ENCODE results near the gene TSC22D2.

The TSC22D2 gene

GRCh38 chr3:150408221-150409124 lies at the start of gene TSC22D2:
Gene TSC22D2, plus strand, starts transcription at chr3:150408298. Its CDS starts 1,053 bp downstream, at chr3:150409351.
- Mint-ChIP-seq H3K4me1 (ENCODE audit: low read depth) (peaks cover 26% of the 10 kb centered on the region), H3K27ac (peak within 1 kb of the TSS; percentile 93), H3K27me3 (ENCODE audit: low read depth) (peaks cover 9% of the 10 kb centered on the region), H3K36me3 (ENCODE audit: low read depth) (peaks cover 18% of the 10 kb centered on the region), H3K9me3 (no peaks in the 10 kb centered on the region), H3K4me3 (peak within 1 kb of the TSS; percentile 86)
- DNase-seq (ENCODE audit: low spot score), result peak; percentile 92

DNA sequence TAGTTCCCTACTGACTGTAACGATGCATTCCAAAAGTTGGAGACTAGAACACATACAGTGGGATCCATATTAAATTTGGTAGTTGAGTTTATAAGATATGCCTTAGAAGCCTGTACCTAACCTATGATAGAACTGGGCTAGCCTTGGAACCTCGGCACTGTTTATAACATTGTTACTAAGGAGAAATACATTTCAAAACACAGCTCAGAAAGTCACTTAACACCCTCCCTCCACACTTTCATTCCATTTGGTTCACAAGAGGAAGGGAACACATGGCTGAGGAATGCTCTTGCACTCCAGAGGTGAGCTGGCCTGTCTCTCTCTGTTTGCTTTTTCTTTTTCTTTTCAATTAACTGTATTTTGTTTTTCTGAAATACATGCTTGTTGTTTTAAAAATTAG lies 48.7 kb upstream of the TSC22D2 start:
- DNase-seq (ENCODE audit: low spot score), result no peak
- Mint-ChIP-seq H3K27me3 (ENCODE audit: low read depth) (peaks cover 2% of the 10 kb centered on the region), H3K4me3 (no peak overlapping the region), H3K27ac (no peak overlapping the region), H3K9me3 (no peaks in the 10 kb centered on the region), H3K4me1 (ENCODE audit: low read depth) (no peaks in the 10 kb centered on the region), H3K36me3 (ENCODE audit: low read depth) (no peaks in the 10 kb centered on the region)

DNA sequence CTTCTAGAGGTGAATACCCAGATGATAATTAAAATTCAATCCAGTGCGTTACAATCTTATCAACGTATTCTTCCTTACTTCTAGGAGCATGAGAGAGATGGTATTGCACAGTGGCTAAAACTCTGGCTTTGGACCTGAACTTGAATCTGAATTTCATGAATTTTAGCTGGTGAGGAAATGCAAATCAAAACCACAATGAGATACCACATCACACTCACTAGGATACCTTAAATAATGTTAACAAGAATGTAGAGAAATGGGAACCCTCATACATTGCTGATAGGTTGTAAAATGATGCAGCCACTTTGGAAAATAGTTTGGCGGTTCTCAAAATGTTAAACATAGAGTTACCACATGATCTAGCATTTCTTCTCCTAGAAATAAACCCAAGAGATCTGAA lies 47.1 kb upstream of the TSC22D2 start:
- H3K4me1 Mint-ChIP-seq (ENCODE audit: low read depth), result no peaks in the 10 kb centered on the region
- H3K27ac Mint-ChIP-seq, result no peak overlapping the region
- DNase-seq (ENCODE audit: low spot score), result no peak
- peaks cover 2% of the 10 kb centered on the region for H3K27me3 Mint-ChIP-seq (ENCODE audit: low read depth)
- no peaks in the 10 kb centered on the region for H3K36me3 Mint-ChIP-seq (ENCODE audit: low read depth)
- H3K4me3 Mint-ChIP-seq, result no peak overlapping the region
- H3K9me3 Mint-ChIP-seq, result no peaks in the 10 kb centered on the region

DNA sequence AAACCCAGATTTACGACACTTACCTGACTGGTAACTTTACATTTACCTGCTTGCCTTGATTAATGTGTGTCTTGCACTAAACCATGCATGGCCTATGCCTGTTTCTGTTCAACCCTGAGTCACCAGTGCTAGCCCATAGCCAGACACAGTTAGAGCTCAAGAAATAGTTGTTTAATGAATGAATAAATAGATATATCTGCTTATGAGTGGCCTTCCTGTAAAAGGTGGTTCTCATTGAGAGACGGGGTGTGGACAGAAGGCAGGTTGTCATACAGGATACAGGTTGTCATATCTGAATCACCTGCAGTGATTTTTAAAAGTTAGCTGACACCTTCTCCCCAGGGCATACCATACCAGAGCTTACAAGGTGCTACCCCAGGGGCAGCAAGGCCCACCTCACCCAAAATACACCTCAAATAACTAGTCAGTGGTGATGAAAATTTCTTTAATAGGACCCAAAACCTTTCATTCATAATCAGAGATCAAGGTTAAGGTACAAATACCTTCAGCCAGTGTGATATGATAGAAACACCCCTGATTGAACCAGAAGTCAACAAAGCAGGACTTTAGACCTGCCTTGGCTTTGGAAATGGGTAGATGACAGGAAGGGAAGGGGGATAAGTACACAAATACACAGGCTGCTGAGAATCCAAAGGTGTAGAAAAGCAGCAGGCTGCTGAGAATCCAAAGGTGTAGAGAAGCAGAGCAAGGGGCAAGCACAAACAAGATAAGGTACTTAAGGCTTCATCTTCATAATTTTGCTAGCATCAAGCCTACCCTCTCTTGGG lies 45.4 kb upstream of the TSC22D2 start:
- H3K4me1 Mint-ChIP-seq (ENCODE audit: low read depth), result no peaks in the 10 kb centered on the region
- no peaks in the 10 kb centered on the region for H3K36me3 Mint-ChIP-seq (ENCODE audit: low read depth)
- no peak for DNase-seq (ENCODE audit: low spot score)
- no peak overlapping the region for H3K4me3 Mint-ChIP-seq
- no peak overlapping the region for H3K27ac Mint-ChIP-seq
- no peaks in the 10 kb centered on the region for H3K9me3 Mint-ChIP-seq
- H3K27me3 Mint-ChIP-seq (ENCODE audit: low read depth), result peaks cover 2% of the 10 kb centered on the region

DNA sequence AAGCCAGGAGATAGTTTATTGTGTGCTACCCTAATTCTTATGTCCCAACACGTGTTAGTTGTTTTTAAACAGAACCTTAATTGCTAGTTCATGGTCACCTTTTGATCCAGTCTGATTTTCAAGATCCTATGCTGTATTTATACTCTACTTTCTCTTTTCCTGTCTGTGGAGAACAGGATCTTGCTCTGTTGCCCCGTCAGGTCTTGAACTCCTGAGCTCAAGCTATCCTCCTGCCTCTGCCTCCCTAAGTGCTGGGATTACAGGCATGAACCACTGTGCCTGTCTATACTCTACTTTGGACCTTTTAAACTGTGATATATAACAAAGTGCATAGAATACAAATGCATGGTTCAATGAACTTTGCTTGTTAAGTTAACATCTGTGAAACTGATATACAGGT lies 44.7 kb upstream of the TSC22D2 start:
- Mint-ChIP-seq H3K36me3 (ENCODE audit: low read depth) (no peaks in the 10 kb centered on the region), H3K27ac (no peak overlapping the region), H3K4me1 (ENCODE audit: low read depth) (no peaks in the 10 kb centered on the region)

GRCh38 chr3:150365132-150365604 lies 42.9 kb upstream of the TSC22D2 start:
- Mint-ChIP-seq H3K36me3 (ENCODE audit: low read depth) (no peaks in the 10 kb centered on the region), H3K27ac (no peak overlapping the region), H3K9me3 (no peaks in the 10 kb centered on the region), H3K4me1 (ENCODE audit: low read depth) (no peaks in the 10 kb centered on the region), H3K4me3 (no peak overlapping the region), H3K27me3 (ENCODE audit: low read depth) (no peaks in the 10 kb centered on the region)
- DNase-seq (ENCODE audit: low spot score), result no peak

More for the DNA sequence above, 44.7 kb upstream of the TSC22D2 start:
- no peaks in the 10 kb centered on the region for H3K9me3 Mint-ChIP-seq
- peaks cover 2% of the 10 kb centered on the region for H3K27me3 Mint-ChIP-seq (ENCODE audit: low read depth)
- DNase-seq (ENCODE audit: low spot score), result no peak
- H3K4me3 Mint-ChIP-seq, result no peak overlapping the region

GRCh38 chr3:150367757-150368156 lies 40.3 kb upstream of the TSC22D2 start:
- no peaks in the 10 kb centered on the region for H3K36me3 Mint-ChIP-seq (ENCODE audit: low read depth)
- peaks cover 1% of the 10 kb centered on the region for H3K4me1 Mint-ChIP-seq (ENCODE audit: low read depth)
- no peak overlapping the region for H3K27ac Mint-ChIP-seq
- no peak for DNase-seq (ENCODE audit: low spot score)
- peaks cover 10% of the 10 kb centered on the region for H3K27me3 Mint-ChIP-seq (ENCODE audit: low read depth)
- no peaks in the 10 kb centered on the region for H3K9me3 Mint-ChIP-seq
- no peak overlapping the region for H3K4me3 Mint-ChIP-seq

DNA sequence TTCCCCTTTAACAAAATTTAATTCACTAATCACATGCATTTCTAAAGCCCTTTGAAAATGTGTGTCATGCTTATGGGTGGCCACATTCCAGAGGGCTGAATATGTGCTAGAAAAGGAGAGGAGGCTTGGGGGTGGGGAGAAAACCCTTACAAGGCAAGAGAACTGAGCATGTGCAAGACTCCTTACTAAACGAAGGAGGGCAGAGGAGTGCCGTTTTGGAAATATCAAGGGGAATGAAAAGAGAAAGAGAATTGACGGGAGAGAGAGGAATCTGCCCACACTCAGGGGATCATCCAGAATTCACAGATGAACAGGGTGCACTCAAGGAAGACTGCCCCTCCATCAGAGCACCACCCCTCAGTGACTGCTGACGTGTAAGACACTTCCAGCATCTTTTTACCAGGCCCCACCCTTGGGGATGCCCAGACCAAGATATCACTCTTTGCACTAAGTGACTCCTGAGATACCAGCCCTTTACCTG lies 37.9 kb upstream of the TSC22D2 start:
- Mint-ChIP-seq H3K27me3 (ENCODE audit: low read depth) (peaks cover 10% of the 10 kb centered on the region), H3K27ac (no peak overlapping the region), H3K4me1 (ENCODE audit: low read depth) (peaks cover 5% of the 10 kb centered on the region), H3K36me3 (ENCODE audit: low read depth) (no peaks in the 10 kb centered on the region), H3K4me3 (no peak overlapping the region), H3K9me3 (no peaks in the 10 kb centered on the region)
- no peak for DNase-seq (ENCODE audit: low spot score)

DNA sequence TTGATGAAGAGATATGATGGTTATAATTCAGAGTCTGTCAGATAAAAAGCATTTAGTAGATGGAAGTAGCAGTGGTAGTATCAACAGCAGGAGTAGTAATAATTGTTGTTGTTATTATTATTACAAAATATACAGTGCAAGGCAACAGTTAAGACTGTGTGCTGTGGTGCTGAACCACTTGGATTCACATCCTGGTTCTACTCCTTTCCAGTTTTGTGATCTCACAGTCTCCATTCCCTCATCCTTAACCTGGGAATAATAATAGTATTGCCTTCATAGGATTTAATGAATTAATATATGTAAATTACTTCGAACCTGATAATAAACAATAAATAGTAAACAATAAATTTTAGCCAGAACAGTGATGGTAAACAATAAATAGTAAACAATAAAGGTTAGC lies 37.1 kb upstream of the TSC22D2 start:
- DNase-seq (ENCODE audit: low spot score), result no peak
- no peak overlapping the region for H3K27ac Mint-ChIP-seq

GRCh38 chr3:150371741-150372254 lies 36.3 kb upstream of the TSC22D2 start:
- Mint-ChIP-seq H3K9me3 (no peaks in the 10 kb centered on the region), H3K27ac (no peak overlapping the region), H3K27me3 (ENCODE audit: low read depth) (peaks cover 10% of the 10 kb centered on the region), H3K36me3 (ENCODE audit: low read depth) (no peaks in the 10 kb centered on the region), H3K4me1 (ENCODE audit: low read depth) (peaks cover 5% of the 10 kb centered on the region), H3K4me3 (no peak overlapping the region)
- no peak for DNase-seq (ENCODE audit: low spot score)

More for the DNA sequence above, 37.1 kb upstream of the TSC22D2 start:
- peaks cover 5% of the 10 kb centered on the region for H3K4me1 Mint-ChIP-seq (ENCODE audit: low read depth)
- no peak overlapping the region for H3K4me3 Mint-ChIP-seq
- H3K36me3 Mint-ChIP-seq (ENCODE audit: low read depth), result no peaks in the 10 kb centered on the region
- H3K27me3 Mint-ChIP-seq (ENCODE audit: low read depth), result peaks cover 10% of the 10 kb centered on the region
- H3K9me3 Mint-ChIP-seq, result no peaks in the 10 kb centered on the region

DNA sequence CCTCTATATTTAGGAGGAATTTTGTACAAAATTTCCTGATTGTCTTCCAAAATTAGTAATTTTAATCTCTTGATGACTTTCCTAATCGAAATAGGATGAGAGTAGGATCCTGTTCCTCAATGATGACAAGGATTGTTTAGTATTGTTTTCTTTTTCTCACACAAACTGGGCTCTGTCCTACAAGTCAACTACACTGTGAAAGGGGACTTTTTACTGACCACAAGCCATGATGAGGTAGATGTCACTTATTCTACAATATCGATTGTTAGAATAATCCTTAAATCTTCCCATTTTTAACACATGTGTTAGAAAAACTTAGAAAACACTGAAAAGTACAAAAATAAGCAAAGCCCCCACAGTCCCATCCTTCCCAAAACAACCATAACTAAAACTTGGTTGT lies 35.8 kb upstream of the TSC22D2 start:
- H3K4me1 Mint-ChIP-seq (ENCODE audit: low read depth), result peaks cover 5% of the 10 kb centered on the region
- peaks cover 10% of the 10 kb centered on the region for H3K27me3 Mint-ChIP-seq (ENCODE audit: low read depth)
- DNase-seq (ENCODE audit: low spot score), result no peak
- no peak overlapping the region for H3K27ac Mint-ChIP-seq
- H3K4me3 Mint-ChIP-seq, result no peak overlapping the region
- H3K36me3 Mint-ChIP-seq (ENCODE audit: low read depth), result no peaks in the 10 kb centered on the region
- no peaks in the 10 kb centered on the region for H3K9me3 Mint-ChIP-seq

- no peak overlapping the region for H3K4me3 Mint-ChIP-seq
- no peak overlapping the region for H3K27ac Mint-ChIP-seq
- no peak for DNase-seq (ENCODE audit: low spot score)
- H3K36me3 Mint-ChIP-seq (ENCODE audit: low read depth), result no peaks in the 10 kb centered on the region
- H3K9me3 Mint-ChIP-seq, result no peaks in the 10 kb centered on the region
- peaks cover 5% of the 10 kb centered on the region for H3K4me1 Mint-ChIP-seq (ENCODE audit: low read depth)
- H3K27me3 Mint-ChIP-seq (ENCODE audit: low read depth), result peaks cover 10% of the 10 kb centered on the region
These were observed 35.4 kb upstream of the TSC22D2 start for GRCh38 chr3:150372722-150373121.

- H3K9me3 Mint-ChIP-seq, result no peaks in the 10 kb centered on the region
- H3K27ac Mint-ChIP-seq, result no peak overlapping the region
- H3K27me3 Mint-ChIP-seq (ENCODE audit: low read depth), result peaks cover 10% of the 10 kb centered on the region
These were observed 34.7 kb upstream of the TSC22D2 start for GRCh38 chr3:150373234-150373875.

More at GRCh38 chr3:150373234-150373875, 34.7 kb upstream of the TSC22D2 start:
- no peak for DNase-seq (ENCODE audit: low spot score)
- H3K4me1 Mint-ChIP-seq (ENCODE audit: low read depth), result peaks cover 5% of the 10 kb centered on the region
- no peaks in the 10 kb centered on the region for H3K36me3 Mint-ChIP-seq (ENCODE audit: low read depth)
- peak overlapping the region; percentile 41 for H3K4me3 Mint-ChIP-seq

All from T-helper 2 cell treated with Interferon-gamma antibody and Interleukin-4, amounts not matched to agents 5 μg/mL and 100 μg/mL, for 36 hours (primary cell).